K562 (cell line): ENCODE data around the gene SNX25. TPM values are rescaled to one million over a fixed set of nuclear protein-coding genes. Genes with fewer than 3 reads are reported as not detected.

Source experiments
- ATAC-seq: fragments of 200-7000 bp; cut with Tn5 transposase; 3 replicates; pipeline ENCODE4 v1.9.1; 2020; ENCODE audit warnings: moderate library complexity
- BruUV-seq: library from RNA; stranded (reverse); fragments of 400-500 nt; replicated peaks from 2 replicates; lab custom pipeline; 2021; lab: Mats Ljungman, UMichigan
- CTCF ChIA-PET: fragments of 300-600 bp; formaldehyde crosslinking; extraction: SDS; loops from one replicate; lab custom pipeline; 2021; ENCODE audit warnings: low intra/inter-chr PET ratio; lab: Yijun Ruan, JAX
- POLR2A ChIA-PET: fragments of 300-600, 350-650 bp; sonication (Branson Sonifier 250); formaldehyde crosslinking; extraction: SDS; loops from one replicate; lab custom pipeline; 2021; ENCODE audit warnings: antibody characterized with exemption, inconsistent platforms; lab: Yijun Ruan, JAX
- DNase-seq, 4 experiments: peaks; one replicate each; pipeline versions ENCODE4 v3.0.0 to v3.0.0-alpha.2; 2011 to 2018; ENCODE audit warnings: low spot score in 3 of 4, mixed read lengths in 3 of 4; ENCODE audit errors: extremely low read depth in 1 of 4
- FAIRE-seq: peaks from 2 replicates; lab custom pipeline; 2011; peaks lifted over from hg19 to GRCh38; lab: Jason Lieb, UNC
- H2AFZ ChIP-seq: 2 replicates; pipeline ENCODE4 v1.6.0; 2011; ENCODE audit warnings: low read depth, low read length, control low read depth, inconsistent platforms
- H3K27ac ChIP-seq: fragments of 200-600 bp; 3 replicates; pipeline ENCODE4 v1.8.0; 2011; ENCODE audit warnings: low read depth, mild to moderate bottlenecking, control low read depth, inconsistent platforms, low read length, moderate library complexity, mixed read lengths; ENCODE audit errors: extremely low read depth
- H3K27me3 ChIP-seq, 2 experiments: fragments of 300-600 bp in 1 of 2; 2 replicates in 1 of 2; 3 replicates in 1 of 2; pipeline versions ENCODE4 v1.6.0 to v1.8.0; 2011; ENCODE audit warnings: inconsistent platforms in 2 of 2, low read length in 2 of 2, mild to moderate bottlenecking in 1 of 2, mixed read lengths in 1 of 2, moderate library complexity in 1 of 2; ENCODE audit not compliant: control insufficient read depth in 2 of 2, insufficient read depth in 2 of 2
- H3K36me3 ChIP-seq: fragments of 300-600 bp; 3 replicates; pipeline ENCODE4 v1.8.0; 2011; ENCODE audit warnings: mild to moderate bottlenecking, low read length, inconsistent platforms; ENCODE audit not compliant: control insufficient read depth, insufficient read depth
- H3K4me1 ChIP-seq, 2 experiments: fragments of 200-600 bp in 1 of 2; replicated peaks in 1 of 2; 2 replicates in 1 of 2; 3 replicates in 1 of 2; pipeline versions ENCODE4 v1.5.1 to v1.8.0; 2011; ENCODE audit warnings: inconsistent platforms in 2 of 2, low read length in 2 of 2, mild to moderate bottlenecking in 1 of 2, mixed read lengths in 1 of 2, moderate library complexity in 1 of 2; ENCODE audit not compliant: control insufficient read depth in 2 of 2, insufficient read depth in 2 of 2
- H3K4me2 ChIP-seq: 2 replicates; pipeline ENCODE4 v1.6.1; 2011; ENCODE audit warnings: low read length, control low read depth, inconsistent platforms, mixed read lengths; ENCODE audit not compliant: insufficient read depth
- H3K4me3 ChIP-seq: fragments of 200-600 bp; sonication (generic), shearing (Covaris generic); 2 replicates; pipeline ENCODE4 v1.5.1; 2016; ENCODE audit warnings: control low read depth, inconsistent platforms
- H3K79me2 ChIP-seq: fragments of 200-600 bp; 3 replicates; pipeline ENCODE4 v1.8.0; 2011; ENCODE audit warnings: low read length, inconsistent platforms; ENCODE audit not compliant: control insufficient read depth, insufficient read depth
- H3K9ac ChIP-seq, 2 experiments: 2 replicates each; pipeline versions ENCODE4 v1.6.0 to v1.6.1; 2011; ENCODE audit warnings: low read depth in 2 of 2, low read length in 2 of 2, control low read depth in 1 of 2, inconsistent platforms in 1 of 2, mild to moderate bottlenecking in 1 of 2, mixed read lengths in 1 of 2; ENCODE audit not compliant: insufficient read depth in 1 of 2
- H3K9me1 ChIP-seq: one replicate; pipeline ENCODE4 v1.6.0; 2011; ENCODE audit warnings: inconsistent platforms, mild to moderate bottlenecking, low read length, moderate library complexity; ENCODE audit not compliant: control insufficient read depth, insufficient read depth
- H3K9me3 ChIP-seq: replicated peaks from 2 replicates; pipeline ENCODE4 v1.5.1; 2011; ENCODE audit warnings: low read depth, low read length, inconsistent platforms; ENCODE audit not compliant: control insufficient read depth, insufficient read depth
- H4K20me1 ChIP-seq: replicated peaks from 2 replicates; pipeline ENCODE4 v1.6.1; 2011; ENCODE audit warnings: low read length, inconsistent platforms, mixed read lengths; ENCODE audit not compliant: control insufficient read depth, insufficient read depth
- C11orf30 ChIP-seq: fragments of 450-650 bp; IDR thresholded peaks from 2 replicates; pipeline ENCODE4 v1.6.1; 2016; ENCODE audit warnings: low read depth, mild to moderate bottlenecking
- CBX1 ChIP-seq: sonication (generic); IDR thresholded peaks from 2 replicates; pipeline ENCODE4 v1.6.1; 2016; ENCODE audit warnings: antibody characterized with exemption, low read depth, mild to moderate bottlenecking
- GTF2E2 ChIP-seq: fragments of 200-800 bp; sonication (Bioruptor generic); IDR thresholded peaks from 2 replicates; pipeline ENCODE4 v1.6.1; 2016; ENCODE audit warnings: missing genetic modification characterization, missing compliant biosample characterization
- GTF2F1 ChIP-seq: IDR thresholded peaks from 2 replicates; pipeline ENCODE4 v1.6.1; 2011; ENCODE audit warnings: low read depth, low read length, improper control_type of control experiment
- RB1 ChIP-seq: fragments of 450-650 bp; IDR thresholded peaks from 2 replicates; pipeline ENCODE4 v1.6.1; 2017; ENCODE audit warnings: low read depth, mild to moderate bottlenecking
- SFPQ ChIP-seq: fragments of 200-400 bp; formaldehyde crosslinking; IDR thresholded peaks from 2 replicates; pipeline ENCODE4 v1.6.1; 2017; ENCODE audit warnings: mild to moderate bottlenecking, low read depth, low read length, moderate library complexity
- whole genome bisulfite sequencing: fragments of 100-300 bp; shearing (Covaris generic); methylation state at CpG from one replicate; pipeline ENCODE4 v1.1.6; 2016; ENCODE audit warnings: low coverage, mixed read lengths; ENCODE audit not compliant: insufficient coverage; ENCODE audit errors: missing lambda C conversion rate; 5-methylcytosine and 5-hydroxymethylcytosine counted together
- in situ Hi-C: fragments of 300-500 bp; cut with MboI; formaldehyde crosslinking; loops from 4 replicates; pipeline ENCODE4 v1.15.0; 2018; ENCODE audit warnings: inconsistent platforms, mixed read lengths
- intact Hi-C: fragments of 100-400 bp; cut with micrococcal nuclease; formaldehyde crosslinking; loops from 2 replicates; pipeline ENCODE4 v1.14.2; 2022
- polyA plus RNA-seq, 8 experiments: library from polyadenylated mRNA; depleted of rRNA in 4 of 8; stranded (reverse) in 5 of 8; unstranded in 3 of 8; fragments of >200 nt; fragmentation: Nextera tagmentation in 2 of 8; fragmentation: Illumina TruSeq in 1 of 8; extraction: Ambion mirVana in 2 of 8; extraction: Trizol in 1 of 8; gene quantifications; 2 replicates each; pipeline versions ENCODE4 v1.2.1 to v1.2.3, GENCODE V29; 2011 to 2014; ENCODE audit warnings: inconsistent platforms in 1 of 8, missing spikeins in 1 of 8
- total RNA-seq, 7 experiments: library from RNA; depleted of rRNA in 6 of 7; stranded (reverse); fragments of >200 nt in 6 of 7; fragmentation: Illumina TruSeq in 2 of 7; extraction: Trizol in 2 of 7; gene quantifications; 2 replicates each; pipeline versions ENCODE4 v1.2.1 to v1.2.3, GENCODE V29; 2011 to 2021; ENCODE audit warnings: low replicate concordance in 1 of 7

Gene SNX25
- total and polyA plus RNA-seq, 9 of the 15 experiments (the other 6 are each of a cell fraction or from before 2014, with no cell fraction given) = 2.5 to 23.4 (median 13.3) TPM

GRCh38 chr4:185334326-185334725 is 124.9 kb downstream of the SNX25 start:
- in situ Hi-C loops = no loop called here

GRCh38 chr4:185335579-185335978 is 126.2 kb downstream of the SNX25 start:
- no peak overlapping the region for H3K4me3 ChIP-seq
- no peaks in the 10 kb centered on the region for H3K9me3 ChIP-seq
- ATAC-seq (no peak), DNase-seq (no peak), FAIRE-seq (no peak)
- intact Hi-C loops (no loop called here), in situ Hi-C loops (no loop called here)
- WGBS = 92% methylated on average over 1 of the region's 1 CpG
- H3K27me3 ChIP-seq = no peaks in the 10 kb centered on the region
- H3K27ac ChIP-seq = no peak overlapping the region
- no peaks in the 10 kb centered on the region for H3K9me1 ChIP-seq
- no peak overlapping the region for H3K4me2 ChIP-seq
- ChIA-PET POLR2A (no interaction called here), CTCF (no interaction called here)
- H4K20me1 ChIP-seq = no peaks in the 10 kb centered on the region
- no peak overlapping the region for H3K9ac ChIP-seq
- no TSS peak for BruUV-seq
- peaks cover 4% of the 10 kb centered on the region; the same call in 2 of the 3 replicates for H3K36me3 ChIP-seq
- no peaks in the 10 kb centered on the region for H3K79me2 ChIP-seq
- H3K4me1 ChIP-seq = peaks cover 0 to 2% of the 10 kb centered on the region in 2 experiments; a peak in 1 of 5 replicates
- H2AFZ ChIP-seq = no peak overlapping the region
- no peak for TF ChIP-seq SFPQ

More at GRCh38 chr4:185334326-185334725, 124.9 kb downstream of the SNX25 start:
- DNase-seq = no peak
- no peak overlapping the region for H3K4me3 ChIP-seq
- intact Hi-C loops = no loop called here
- no peak for ATAC-seq
- BruUV-seq = no TSS peak
- FAIRE-seq = no peak
- CTCF ChIA-PET = no interaction called here
- no peaks in the 10 kb centered on the region for H3K27me3 ChIP-seq
- H3K9ac ChIP-seq = no peak overlapping the region
- H3K9me1 ChIP-seq = no peaks in the 10 kb centered on the region
- H3K4me2 ChIP-seq = no peak overlapping the region
- H4K20me1 ChIP-seq = no peaks in the 10 kb centered on the region
- H3K9me3 ChIP-seq = no peaks in the 10 kb centered on the region
- peaks cover 0 to 2% of the 10 kb centered on the region in 2 experiments; a peak in 1 of 5 replicates for H3K4me1 ChIP-seq
- no peaks in the 10 kb centered on the region for H3K79me2 ChIP-seq
- 44% methylated on average over 4 of the region's 4 CpGs for WGBS
- H2AFZ ChIP-seq = no peak overlapping the region
- no peak for TF ChIP-seq RB1
- TF ChIP-seq GTF2F1 = no peak
- TF ChIP-seq CBX1 = no peak
- TF ChIP-seq GTF2E2 = no peak
- TF ChIP-seq C11orf30 = 0 out of 2 replicates have a peak, but pooled peaks have one; percentile 15
- POLR2A ChIA-PET = no interaction called here
- H3K36me3 ChIP-seq = peaks cover 2% of the 10 kb centered on the region; the same call in 1 of the 3 replicates
- H3K27ac ChIP-seq = no peak overlapping the region
